Cardiac septum (tissue), 1 donor: Measurements from ENCODE around the gene EML6. TPM values are rescaled to one million over a fixed set of nuclear protein-coding genes. Genes with fewer than 3 reads are reported as not detected.
A peak's percentile ranks its signal among the peaks of the same experiment; 100 is the strongest.
"Not testable (repeated sequence)": the region's sequence is repeated elsewhere in the genome, so short reads cannot be mapped to it uniquely, and the experiment has no call there.

Experiments used
- DNase-seq: peaks from one replicate; pipeline ENCODE4 v3.0.0-alpha.2; 2020; ENCODE audit warnings: low spot score
- intact Hi-C: fragments of 100-400 bp; cut with DNase I; formaldehyde crosslinking; loops from one replicate; pipeline ENCODE4 v1.14.0; 2022
- long read RNA-seq: library from polyadenylated mRNA; unstranded; transcript quantifications from one replicate; pipeline ENCODE4 v2.0.0, GENCODE V29; 2021
- total RNA-seq: library from RNA; stranded (reverse); fragmentation: NEBNext Ultra II Directional; extraction: Animal tissue kit (Norgen Biotek cat#: 25700); gene quantifications from one replicate; pipeline ENCODE4 v1.2.1, GENCODE V29; 2021
- donor health status: DM: no; HTN: no; CAD: no.

The EML6 gene
- 0.83 TPM for total RNA-seq
- long read RNA-seq, result 0 reads

GRCh38 chr2:54723131-54723995 lies at the start of gene EML6:
EML6 (plus strand) TSS chr2:54723662; CDS start chr2:54725062, 1,400 bp downstream.
- peak; percentile 99 for DNase-seq
- intact Hi-C loops, result loop anchor here (10.0 kb wide), 1 partner anchor 281 kb away; no protein-coding TSS in a partner anchor

- intact Hi-C loops, result no loop called here
Observed at GRCh38 chr2:54675281-54675680, 48.2 kb upstream of the EML6 start.

GRCh38 chr2:54675738-54676137 lies 47.7 kb upstream of the EML6 start:
- no peak for DNase-seq
- intact Hi-C loops, result no loop called here

More at GRCh38 chr2:54675281-54675680, 48.2 kb upstream of the EML6 start:
- no peak for DNase-seq

DNA sequence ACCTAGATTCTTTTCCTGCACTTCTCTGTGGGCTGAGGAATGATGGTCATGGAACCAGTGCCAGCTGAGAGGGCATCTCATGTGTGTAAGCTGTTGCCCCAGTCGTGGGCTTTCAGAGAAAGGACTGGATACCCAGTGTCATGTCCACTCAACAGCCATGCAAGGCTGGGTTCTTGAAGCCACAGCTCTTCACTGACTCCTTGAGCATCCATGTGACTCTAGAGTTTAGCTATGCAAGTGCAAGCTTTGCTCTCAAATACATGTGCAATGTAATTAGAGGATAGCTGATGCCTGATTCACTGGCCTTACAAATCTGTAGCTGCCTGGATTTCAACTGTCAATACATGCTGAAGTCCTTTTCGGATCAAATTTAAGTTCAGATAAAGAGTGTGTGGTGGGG lies 46.8 kb upstream of the EML6 start:
- intact Hi-C loops, result no loop called here
- DNase-seq, result no peak

DNA sequence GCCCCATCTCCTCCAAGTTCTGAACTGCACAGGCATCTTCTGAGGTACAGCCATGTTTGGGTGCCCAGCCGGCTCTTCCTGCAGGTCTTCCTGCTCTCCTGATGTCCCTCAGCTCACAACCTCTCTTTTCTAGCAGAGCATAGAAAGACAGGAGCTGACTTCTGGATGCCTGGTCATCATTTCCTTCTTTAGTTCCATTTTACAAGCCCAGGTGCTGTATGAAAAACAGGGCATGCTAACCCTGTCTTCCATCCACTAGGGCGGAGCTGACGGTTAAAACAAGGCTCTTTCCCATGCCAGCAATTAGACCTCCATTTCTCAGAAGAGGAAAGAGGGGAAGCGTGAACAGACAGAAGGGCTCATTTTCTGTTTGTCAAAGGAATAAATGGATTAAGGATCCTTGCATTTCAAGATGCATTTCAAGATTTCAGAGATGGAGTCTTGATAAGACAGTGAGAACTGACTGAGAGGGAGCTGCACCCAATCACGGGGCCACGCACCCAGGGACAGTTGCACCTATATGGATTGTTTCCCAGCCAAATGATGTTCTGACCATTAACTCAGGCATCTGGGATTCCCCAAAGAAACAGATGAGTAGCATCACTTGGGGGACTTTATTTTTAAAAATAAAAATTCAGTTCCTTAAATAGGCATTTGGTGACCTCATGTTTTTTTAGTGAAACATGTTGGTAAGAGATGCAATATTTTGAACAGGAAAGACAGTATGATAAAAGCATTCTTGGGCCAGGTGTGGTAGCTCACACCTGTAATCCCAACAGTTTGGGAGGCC lies 45.8 kb upstream of the EML6 start:
- intact Hi-C loops, result no loop called here
- no peak for DNase-seq

DNA sequence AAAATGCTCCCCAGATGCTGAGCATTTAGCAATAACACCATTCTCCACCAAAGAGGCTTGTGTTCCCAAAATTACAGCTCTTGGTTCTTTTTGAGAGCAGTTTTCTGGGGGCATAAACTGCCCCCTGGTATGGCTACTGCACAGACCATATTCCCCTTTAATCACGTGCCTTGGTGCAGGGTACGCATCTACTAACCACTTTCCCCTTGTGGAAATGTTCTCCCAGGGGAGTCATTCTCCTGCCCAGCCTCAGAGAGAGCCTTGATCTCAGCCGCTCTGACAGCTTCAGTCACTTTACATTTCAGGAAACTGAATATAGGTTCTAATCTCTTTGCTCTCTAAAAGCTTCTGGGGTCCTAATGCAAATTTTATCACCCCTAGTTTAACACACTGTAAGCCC lies 44.7 kb upstream of the EML6 start:
- intact Hi-C loops, result no loop called here
- no peak for DNase-seq

GRCh38 chr2:54680397-54681041 lies 42.9 kb upstream of the EML6 start:
- no peak for DNase-seq
- intact Hi-C loops, result no loop called here

- DNase-seq, result no peak
- intact Hi-C loops, result no loop called here
Observed at GRCh38 chr2:54681416-54681815, 42.0 kb upstream of the EML6 start.

DNA sequence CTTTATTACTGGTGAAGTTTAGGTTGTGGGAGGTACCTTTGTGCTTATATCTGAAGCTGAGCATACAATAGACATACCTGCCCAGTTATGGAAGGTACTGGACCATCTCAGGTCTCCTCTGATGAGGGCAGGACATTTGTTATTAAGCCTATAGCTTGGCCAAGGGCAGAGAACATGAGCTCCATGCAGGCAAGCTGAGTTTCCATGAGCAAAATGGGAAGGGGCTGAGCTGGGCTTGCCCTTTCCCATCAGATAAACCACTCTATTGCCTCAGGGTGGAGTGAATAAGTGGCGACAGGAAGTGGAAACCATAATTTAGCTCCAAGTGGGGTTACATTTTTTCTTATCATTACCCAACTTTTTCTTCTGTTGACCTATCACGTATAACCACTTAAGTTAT lies 39.9 kb upstream of the EML6 start:
- intact Hi-C loops, result no loop called here
- DNase-seq, result no peak

DNA sequence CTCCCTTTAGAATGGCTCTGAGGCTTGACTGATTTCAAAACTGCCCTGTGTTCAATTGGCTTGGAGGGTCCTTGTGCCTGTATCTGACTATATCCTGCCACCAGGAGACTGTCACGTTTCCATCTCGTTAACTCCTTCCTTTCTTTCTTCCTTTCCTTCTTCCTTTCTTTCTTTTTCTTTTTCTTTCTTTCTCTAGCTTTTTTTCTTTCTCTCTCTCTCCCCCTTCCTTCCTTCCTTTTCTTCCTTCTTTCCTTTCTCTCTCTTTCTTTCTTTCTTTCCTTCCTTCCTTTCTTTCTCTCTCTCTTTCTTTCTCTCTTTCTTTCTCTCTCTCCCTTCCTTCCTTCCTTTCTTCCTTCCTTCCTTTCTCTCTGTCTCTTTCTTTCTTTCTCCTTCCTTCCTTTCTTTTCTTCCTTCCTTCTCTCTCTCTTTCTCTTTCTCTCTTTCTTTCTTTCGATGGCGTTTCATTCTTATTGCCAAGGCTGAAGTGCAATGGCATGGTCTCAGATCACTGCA lies 38.1 kb upstream of the EML6 start:
- intact Hi-C loops, result no loop called here
- no peak for DNase-seq

- DNase-seq, result no peak
- intact Hi-C loops, result no loop called here
Observed at GRCh38 chr2:54687595-54688152, 35.8 kb upstream of the EML6 start.

DNA sequence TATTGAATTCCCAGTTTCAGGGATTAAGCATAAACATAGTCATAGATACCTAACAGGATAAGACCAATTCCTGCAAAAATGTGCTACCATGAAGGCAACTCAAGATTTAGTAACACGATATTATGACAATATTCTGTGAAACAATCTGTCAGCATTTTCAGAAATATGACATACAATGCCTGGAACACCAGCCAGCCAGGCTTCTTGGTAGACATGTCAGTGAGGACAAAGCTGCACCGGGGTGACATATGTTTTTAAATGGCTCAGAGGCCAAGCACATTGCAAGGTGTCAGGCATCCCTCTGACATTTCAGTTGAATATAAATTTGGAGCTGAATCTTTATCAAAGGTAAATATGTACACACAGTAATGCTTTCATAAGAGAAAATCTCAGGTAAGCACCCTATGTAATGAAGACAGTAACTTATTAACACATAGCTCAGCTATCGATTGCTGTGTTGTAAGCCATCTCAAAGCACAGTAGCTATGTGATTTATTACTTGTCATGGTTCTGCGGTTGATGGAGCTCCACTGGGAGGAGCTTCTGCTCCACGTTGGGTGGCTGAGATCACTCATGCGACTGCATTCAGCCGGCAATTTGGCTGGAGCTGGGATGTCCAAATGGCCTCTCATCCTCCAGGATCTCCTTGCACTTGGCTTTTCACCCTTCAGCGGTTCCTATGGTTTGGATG lies 31.9 kb upstream of the EML6 start:
- intact Hi-C loops, result no loop called here
- no peak for DNase-seq

- DNase-seq, result no peak
- intact Hi-C loops, result no loop called here
Observed at GRCh38 chr2:54692556-54692955, 30.9 kb upstream of the EML6 start.

DNA sequence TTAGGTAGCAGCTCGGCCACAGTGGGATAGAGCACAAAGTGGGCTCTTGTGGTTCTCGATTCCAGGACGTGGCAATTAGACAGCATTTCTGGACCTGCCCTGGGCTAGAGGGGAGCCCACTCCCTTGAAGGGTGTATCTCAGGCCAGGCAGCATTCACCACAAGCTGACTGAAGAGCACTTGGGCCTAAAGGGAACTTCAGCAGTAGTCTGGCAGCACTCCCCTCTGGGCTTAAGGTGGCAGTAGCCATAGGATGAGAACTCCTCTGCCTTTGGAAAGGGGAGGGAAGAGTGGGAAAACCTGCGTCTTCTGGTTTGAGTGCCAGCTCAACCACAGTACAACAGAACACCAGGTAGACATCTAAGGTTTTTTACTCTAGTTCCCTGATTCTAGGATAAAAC lies 28.1 kb upstream of the EML6 start:
- DNase-seq, result no peak
- intact Hi-C loops, result no loop called here

GRCh38 chr2:54697934-54698333 lies 25.5 kb upstream of the EML6 start:
- intact Hi-C loops, result no loop called here
- DNase-seq, result no peak

DNA sequence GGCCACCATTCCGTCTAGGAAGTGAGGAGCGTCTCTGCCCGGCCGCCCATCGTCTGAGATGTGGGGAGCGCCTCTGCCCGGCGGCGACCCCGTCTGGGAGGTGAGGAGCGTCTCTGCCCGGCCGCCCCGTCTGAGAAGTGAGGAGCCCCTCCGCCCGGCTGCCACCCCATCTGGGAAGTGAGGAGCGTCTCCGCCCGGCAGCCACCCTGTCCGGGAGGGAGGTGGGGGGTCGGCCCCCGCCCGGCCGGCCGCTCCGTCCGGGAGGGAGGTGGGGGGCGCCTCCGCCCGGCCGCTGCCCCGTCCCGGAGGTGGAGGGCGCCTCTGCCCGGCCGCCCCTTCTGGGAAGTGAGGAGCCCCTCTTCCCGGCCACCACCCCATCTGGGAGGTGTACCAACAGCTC lies 24.5 kb upstream of the EML6 start:
- DNase-seq, intact Hi-C loops: not testable (repeated sequence)

DNA sequence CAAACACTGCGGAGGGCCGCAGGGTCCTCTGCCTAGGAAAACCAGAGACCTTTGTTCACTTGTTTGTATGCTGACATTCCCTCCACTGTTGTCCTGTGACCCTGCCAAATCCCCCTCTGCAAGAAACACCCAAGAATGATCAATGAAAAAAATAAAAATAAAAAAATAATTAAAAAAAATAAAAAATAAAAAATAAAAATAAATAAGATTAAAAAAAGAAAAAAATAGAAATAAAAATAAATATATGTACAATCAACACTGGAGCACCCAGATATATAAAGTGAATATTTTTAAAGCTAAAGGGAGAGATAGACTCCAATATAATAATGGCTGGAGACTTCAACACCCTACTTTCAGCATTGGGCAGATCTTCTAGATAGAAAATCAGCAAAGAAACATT lies 23.8 kb upstream of the EML6 start:
- no peak for DNase-seq
- intact Hi-C loops, result loop anchor here (5.0 to 10.0 kb wide), 4 partner anchors 177 to 592 kb away; no protein-coding TSS in a partner anchor

GRCh38 chr2:54701029-54701428 lies 22.4 kb upstream of the EML6 start:
- intact Hi-C loops, result loop anchor here (5.0 to 10.0 kb wide), 4 partner anchors 179 to 594 kb away; no protein-coding TSS in a partner anchor
- no peak for DNase-seq

DNA sequence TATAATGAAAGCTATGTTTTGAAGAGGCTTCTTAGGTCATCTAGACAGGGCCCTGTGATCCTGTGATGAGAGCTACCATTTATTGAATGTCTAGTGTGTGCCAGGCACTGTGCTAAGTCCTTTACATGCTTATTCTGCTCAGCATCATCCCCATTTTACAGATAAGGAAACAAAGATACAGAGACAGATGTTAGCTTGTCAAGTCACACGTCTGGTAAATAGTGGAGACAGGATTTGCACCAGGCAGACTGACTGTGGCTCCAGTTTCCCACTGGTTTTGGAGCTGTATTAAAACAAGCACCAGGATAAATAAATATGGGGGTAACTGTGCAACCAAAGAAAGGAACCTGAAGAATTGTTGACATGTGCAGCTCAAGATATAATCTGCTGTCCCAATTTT lies 19.2 kb upstream of the EML6 start:
- intact Hi-C loops, result loop anchor here (5.0 to 10.0 kb wide), 4 partner anchors 182 to 597 kb away; no protein-coding TSS in a partner anchor
- no peak for DNase-seq
